Fibroblast of lung (primary cell): ENCODE measurements around the gene KCTD20. TPM values are rescaled to one million over a fixed set of nuclear protein-coding genes. Genes with fewer than 3 reads are reported as not detected.

Source experiments
- DNase-seq, 2 donors: peaks; one replicate each; pipeline versions ENCODE4 v3.0.0 to v3.0.0-alpha.2; 2010; ENCODE audit warnings: low read depth in 2 of 2
- H2AFZ ChIP-seq: 2 replicates; pipeline ENCODE4 v1.5.1; 2012; ENCODE audit warnings: low read length, control low read depth, inconsistent platforms
- H3K27ac ChIP-seq: 2 replicates; pipeline ENCODE4 v1.5.1; 2011; ENCODE audit warnings: low read length, control low read depth; ENCODE audit not compliant: insufficient read depth
- H3K27me3 ChIP-seq: 2 replicates; pipeline ENCODE4 v1.5.1; 2011; ENCODE audit warnings: mild to moderate bottlenecking, low read length; ENCODE audit not compliant: control insufficient read depth, insufficient read depth
- H3K36me3 ChIP-seq: 2 replicates; pipeline ENCODE4 v1.5.1; 2011; ENCODE audit warnings: low read length; ENCODE audit not compliant: control insufficient read depth, insufficient read depth
- H3K4me1 ChIP-seq: 2 replicates; pipeline ENCODE4 v1.5.1; 2011; ENCODE audit warnings: low read length; ENCODE audit not compliant: control insufficient read depth, insufficient read depth; ENCODE audit errors: extremely low read depth
- H3K4me2 ChIP-seq: 2 replicates; pipeline ENCODE4 v1.5.1; 2011; ENCODE audit warnings: low read length, control low read depth; ENCODE audit not compliant: insufficient read depth; ENCODE audit errors: extremely low read depth
- H3K4me3 ChIP-seq, 4 experiments: fragments of 200-600 bp in 1 of 4; sonication (generic) in 1 of 4; replicated peaks in 1 of 4; 2 replicates each; pipeline ENCODE4 v1.5.1; 2011 to 2016; ENCODE audit warnings: low read length in 4 of 4, low read depth in 3 of 4, mild to moderate bottlenecking in 3 of 4, control low read depth in 2 of 4, inconsistent platforms in 1 of 4, mixed read lengths in 1 of 4; ENCODE audit not compliant: insufficient read depth in 1 of 4; ENCODE audit errors: control extremely low read depth in 1 of 4
- H3K79me2 ChIP-seq: 2 replicates; pipeline ENCODE4 v1.5.1; 2012; ENCODE audit warnings: mild to moderate bottlenecking, low read length, inconsistent platforms; ENCODE audit not compliant: control insufficient read depth, insufficient read depth
- H3K9ac ChIP-seq: 2 replicates; pipeline ENCODE4 v1.5.1; 2011; ENCODE audit warnings: mild to moderate bottlenecking, low read length, control low read depth; ENCODE audit not compliant: insufficient read depth
- H3K9me3 ChIP-seq: 2 replicates; pipeline ENCODE4 v1.5.1; 2012; ENCODE audit warnings: low read depth, low read length; ENCODE audit not compliant: control insufficient read depth, insufficient read depth
- H4K20me1 ChIP-seq: 2 replicates; pipeline ENCODE4 v1.5.1; 2011; ENCODE audit warnings: low read length; ENCODE audit not compliant: control insufficient read depth, insufficient read depth; ENCODE audit errors: extremely low read depth
- CTCF ChIP-seq, 2 donors: IDR thresholded peaks in 1 of 2; conservative IDR thresholded peaks in 1 of 2; 1 replicate in 1 of 2; 2 replicates in 1 of 2; pipeline ENCODE4 v1.5.1; 2011 to 2012; ENCODE audit warnings: low read length in 2 of 2, control low read depth in 1 of 2, inconsistent platforms in 1 of 2, low read depth in 1 of 2, mild to moderate bottlenecking in 1 of 2
- EZH2 ChIP-seq: IDR thresholded peaks from 2 replicates; pipeline ENCODE4 v1.5.1; 2012; ENCODE audit warnings: low read length, control low read depth, mild to moderate bottlenecking; ENCODE audit errors: missing control alignments
- polyA plus RNA-seq, 2 donors: library from polyadenylated mRNA; depleted of rRNA in 1 of 2; stranded (reverse) in 1 of 2; unstranded in 1 of 2; fragments of >200 nt; gene quantifications; 2 replicates each; pipeline ENCODE4 v1.2.1, GENCODE V29; 2011 to 2012; ENCODE audit warnings: missing spikeins in 1 of 2
- total RNA-seq: library from RNA; depleted of rRNA; stranded (reverse); fragments of >200 nt; gene quantifications from 2 replicates; pipeline ENCODE4 v1.2.1, GENCODE V29; 2014

KCTD20 gene
- total and polyA plus RNA-seq, 2 donors (not counting 1 experiment from before 2014, with no cell fraction given): 39.6 to 87.4 TPM

DNA sequence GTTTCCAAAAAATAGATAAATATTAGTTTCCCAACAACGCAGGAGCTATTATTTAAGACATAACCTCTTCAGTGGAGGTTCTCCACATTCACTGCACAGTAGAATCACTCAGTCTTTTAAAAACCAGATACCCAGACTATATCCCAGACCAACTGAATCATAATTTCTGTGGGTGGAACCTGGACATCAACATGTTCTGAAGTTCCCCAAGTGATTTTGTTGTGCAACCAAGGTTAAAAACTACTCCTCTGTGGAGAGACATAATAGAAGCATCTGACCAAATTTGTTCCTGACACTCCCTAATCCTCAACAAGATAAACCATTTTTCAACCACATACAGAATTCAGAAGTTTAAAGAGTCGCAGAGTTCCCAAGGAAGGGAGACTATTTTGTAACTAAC, 62.2 kb downstream of the KCTD20 start:
- peaks cover 7% of the 10 kb centered on the region for H3K36me3 ChIP-seq
- no peak overlapping the region for H2AFZ ChIP-seq
- peak in 1 of 2 donors; percentile 41 for DNase-seq
- no peak overlapping the region for H3K4me3 ChIP-seq
- no peaks in the 10 kb centered on the region for H3K9me3 ChIP-seq
- H3K4me2 ChIP-seq: no peak overlapping the region
- H3K4me1 ChIP-seq: no peaks in the 10 kb centered on the region
- no peaks in the 10 kb centered on the region for H3K79me2 ChIP-seq
- no peak overlapping the region for H3K27ac ChIP-seq
- no peaks in the 10 kb centered on the region for H3K27me3 ChIP-seq
- no peak overlapping the region for H3K9ac ChIP-seq
- no peaks in the 10 kb centered on the region for H4K20me1 ChIP-seq
- TF ChIP-seq CTCF (conservative IDR thresholded peaks at IDR 0.05 in 1 of 2, IDR thresholded peaks at IDR 0.05 in 1 of 2; ENCODE audit: low read depth in 1 of 2, low read length in 2 of 2) (no peak), EZH2 (no peak)

GRCh38 chr6:36505744-36506534, 63.1 kb downstream of the KCTD20 start:
- no peak for DNase-seq
- Histone ChIP-seq H3K9me3 (no peaks in the 10 kb centered on the region), H3K27me3 (no peaks in the 10 kb centered on the region), H3K27ac (no peak overlapping the region), H3K79me2 (no peaks in the 10 kb centered on the region), H3K4me1 (no peaks in the 10 kb centered on the region), H3K36me3 (peaks cover 9% of the 10 kb centered on the region), H4K20me1 (no peaks in the 10 kb centered on the region), H3K4me2 (no peak overlapping the region), H3K9ac (no peak overlapping the region), H2AFZ (no peak overlapping the region), H3K4me3 (no peak overlapping the region)
- TF ChIP-seq CTCF (conservative IDR thresholded peaks at IDR 0.05 in 1 of 2, IDR thresholded peaks at IDR 0.05 in 1 of 2; ENCODE audit: low read depth in 1 of 2, low read length in 2 of 2) (no peak), EZH2 (no peak)

GRCh38 chr6:36506611-36507010, 63.8 kb downstream of the KCTD20 start:
- Histone ChIP-seq H3K4me1 (no peaks in the 10 kb centered on the region), H2AFZ (no peak overlapping the region), H3K36me3 (peaks cover 8% of the 10 kb centered on the region), H3K27me3 (no peaks in the 10 kb centered on the region), H3K79me2 (no peaks in the 10 kb centered on the region), H3K9me3 (no peaks in the 10 kb centered on the region), H3K27ac (no peak overlapping the region), H3K9ac (no peak overlapping the region), H3K4me3 (no peak overlapping the region), H3K4me2 (no peak overlapping the region), H4K20me1 (no peaks in the 10 kb centered on the region)
- peak in 1 of 2 donors; percentile 11 for DNase-seq
- TF ChIP-seq EZH2 (no peak), CTCF (conservative IDR thresholded peaks at IDR 0.05 in 1 of 2, IDR thresholded peaks at IDR 0.05 in 1 of 2; ENCODE audit: low read depth in 1 of 2, low read length in 2 of 2) (no peak)
